ENCODE results near the gene LSMEM2. TPM values are rescaled to one million over a fixed set of nuclear protein-coding genes. Genes with fewer than 3 reads are reported as not detected.

Gene LSMEM2
- total and polyA plus RNA-seq, 2 experiments from 2014 or later = 0.59 to 0.86 TPM

DNA sequence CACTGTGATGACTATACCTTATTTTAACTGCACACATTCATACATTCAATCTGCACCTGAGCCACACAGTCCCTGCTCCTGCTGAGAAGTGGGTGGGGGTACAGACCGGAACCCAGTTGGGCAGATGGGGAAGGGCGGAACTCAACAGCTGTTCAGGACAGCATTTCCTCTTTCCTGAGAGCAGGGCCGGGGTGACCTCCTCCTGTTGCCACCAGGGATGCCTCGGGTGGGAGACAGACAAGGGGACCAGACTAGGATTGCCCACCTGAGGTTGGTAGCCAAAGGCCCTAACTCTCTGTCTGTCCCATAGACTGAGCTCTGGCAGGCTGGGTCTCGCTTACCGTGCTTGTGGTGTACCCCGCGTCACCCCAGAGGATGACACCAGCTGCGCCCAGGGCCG, 39.7 kb downstream of the LSMEM2 start:
- H3K4me3 ChIP-seq = no peak overlapping the region

More for the DNA sequence above, 39.7 kb downstream of the LSMEM2 start:
- Mint-ChIP-seq H3K27me3 (ENCODE audit: insufficient read depth, low read depth, poor library complexity) (peaks cover 10% of the 10 kb centered on the region), H3K4me1 (peaks cover 30% of the 10 kb centered on the region), H3K4me3 (peak overlapping the region; percentile 86; the same call in 2 of the 3 replicates), H3K9me3 (peaks cover 7% of the 10 kb centered on the region), H3K36me3 (ENCODE audit: low read depth) (peaks cover 59% of the 10 kb centered on the region), H3K27ac (no peak overlapping the region)
- DNase-seq (ENCODE audit: low spot score) = no peak
- peaks cover 20% of the 10 kb centered on the region; the same call in 1 of the 2 replicates for H3F3A ChIP-seq (replicated peaks; ENCODE audit: low read depth)
- H4K20me1 ChIP-seq (replicated peaks; ENCODE audit: insufficient read depth) = peaks cover 5% of the 10 kb centered on the region; the same call in 1 of the 2 replicates
- no peak overlapping the region for H2AFZ ChIP-seq
- H3K79me2 ChIP-seq (replicated peaks; ENCODE audit: insufficient read depth) = peaks cover 26% of the 10 kb centered on the region
- H3K9me2 ChIP-seq (ENCODE audit: insufficient read depth) = no peaks in the 10 kb centered on the region
- no peak for ATAC-seq
- no peak overlapping the region for H3K27ac ChIP-seq (ENCODE audit: low read depth)
- H3K36me3 ChIP-seq (ENCODE audit: insufficient read depth) = peaks cover 8% of the 10 kb centered on the region
- TF ChIP-seq JUNB (IDR thresholded peaks at IDR 0.05; ENCODE audit: unreplicated experiment) = no peak
- no peak for TF ChIP-seq ZNF331 (CRISPR knock-in tag; IDR thresholded peaks at IDR 0.05; ENCODE audit: low read depth)
- no peak for TF ChIP-seq CREB1 (CRISPR knock-in tag; IDR thresholded peaks at IDR 0.05; ENCODE audit: low read depth)
- TF ChIP-seq, protein P1, sequence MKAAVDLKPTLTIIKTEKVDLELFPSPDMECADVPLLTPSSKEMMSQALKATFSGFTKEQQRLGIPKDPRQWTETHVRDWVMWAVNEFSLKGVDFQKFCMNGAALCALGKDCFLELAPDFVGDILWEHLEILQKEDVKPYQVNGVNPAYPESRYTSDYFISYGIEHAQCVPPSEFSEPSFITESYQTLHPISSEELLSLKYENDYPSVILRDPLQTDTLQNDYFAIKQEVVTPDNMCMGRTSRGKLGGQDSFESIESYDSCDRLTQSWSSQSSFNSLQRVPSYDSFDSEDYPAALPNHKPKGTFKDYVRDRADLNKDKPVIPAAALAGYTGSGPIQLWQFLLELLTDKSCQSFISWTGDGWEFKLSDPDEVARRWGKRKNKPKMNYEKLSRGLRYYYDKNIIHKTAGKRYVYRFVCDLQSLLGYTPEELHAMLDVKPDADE (IDR thresholded peaks at IDR 0.05) = no peak
- no peak for TF ChIP-seq EZH2 (IDR thresholded peaks at IDR 0.05; ENCODE audit: low read depth, unreplicated experiment)
- no peak for TF ChIP-seq EZH2phosphoT487 (IDR thresholded peaks at IDR 0.05; ENCODE audit: unreplicated experiment)
- TF ChIP-seq, protein P2, sequence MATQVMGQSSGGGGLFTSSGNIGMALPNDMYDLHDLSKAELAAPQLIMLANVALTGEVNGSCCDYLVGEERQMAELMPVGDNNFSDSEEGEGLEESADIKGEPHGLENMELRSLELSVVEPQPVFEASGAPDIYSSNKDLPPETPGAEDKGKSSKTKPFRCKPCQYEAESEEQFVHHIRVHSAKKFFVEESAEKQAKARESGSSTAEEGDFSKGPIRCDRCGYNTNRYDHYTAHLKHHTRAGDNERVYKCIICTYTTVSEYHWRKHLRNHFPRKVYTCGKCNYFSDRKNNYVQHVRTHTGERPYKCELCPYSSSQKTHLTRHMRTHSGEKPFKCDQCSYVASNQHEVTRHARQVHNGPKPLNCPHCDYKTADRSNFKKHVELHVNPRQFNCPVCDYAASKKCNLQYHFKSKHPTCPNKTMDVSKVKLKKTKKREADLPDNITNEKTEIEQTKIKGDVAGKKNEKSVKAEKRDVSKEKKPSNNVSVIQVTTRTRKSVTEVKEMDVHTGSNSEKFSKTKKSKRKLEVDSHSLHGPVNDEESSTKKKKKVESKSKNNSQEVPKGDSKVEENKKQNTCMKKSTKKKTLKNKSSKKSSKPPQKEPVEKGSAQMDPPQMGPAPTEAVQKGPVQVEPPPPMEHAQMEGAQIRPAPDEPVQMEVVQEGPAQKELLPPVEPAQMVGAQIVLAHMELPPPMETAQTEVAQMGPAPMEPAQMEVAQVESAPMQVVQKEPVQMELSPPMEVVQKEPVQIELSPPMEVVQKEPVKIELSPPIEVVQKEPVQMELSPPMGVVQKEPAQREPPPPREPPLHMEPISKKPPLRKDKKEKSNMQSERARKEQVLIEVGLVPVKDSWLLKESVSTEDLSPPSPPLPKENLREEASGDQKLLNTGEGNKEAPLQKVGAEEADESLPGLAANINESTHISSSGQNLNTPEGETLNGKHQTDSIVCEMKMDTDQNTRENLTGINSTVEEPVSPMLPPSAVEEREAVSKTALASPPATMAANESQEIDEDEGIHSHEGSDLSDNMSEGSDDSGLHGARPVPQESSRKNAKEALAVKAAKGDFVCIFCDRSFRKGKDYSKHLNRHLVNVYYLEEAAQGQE (IDR thresholded peaks at IDR 0.05; ENCODE audit: unreplicated experiment) = no peak
- TF ChIP-seq, protein P3, sequence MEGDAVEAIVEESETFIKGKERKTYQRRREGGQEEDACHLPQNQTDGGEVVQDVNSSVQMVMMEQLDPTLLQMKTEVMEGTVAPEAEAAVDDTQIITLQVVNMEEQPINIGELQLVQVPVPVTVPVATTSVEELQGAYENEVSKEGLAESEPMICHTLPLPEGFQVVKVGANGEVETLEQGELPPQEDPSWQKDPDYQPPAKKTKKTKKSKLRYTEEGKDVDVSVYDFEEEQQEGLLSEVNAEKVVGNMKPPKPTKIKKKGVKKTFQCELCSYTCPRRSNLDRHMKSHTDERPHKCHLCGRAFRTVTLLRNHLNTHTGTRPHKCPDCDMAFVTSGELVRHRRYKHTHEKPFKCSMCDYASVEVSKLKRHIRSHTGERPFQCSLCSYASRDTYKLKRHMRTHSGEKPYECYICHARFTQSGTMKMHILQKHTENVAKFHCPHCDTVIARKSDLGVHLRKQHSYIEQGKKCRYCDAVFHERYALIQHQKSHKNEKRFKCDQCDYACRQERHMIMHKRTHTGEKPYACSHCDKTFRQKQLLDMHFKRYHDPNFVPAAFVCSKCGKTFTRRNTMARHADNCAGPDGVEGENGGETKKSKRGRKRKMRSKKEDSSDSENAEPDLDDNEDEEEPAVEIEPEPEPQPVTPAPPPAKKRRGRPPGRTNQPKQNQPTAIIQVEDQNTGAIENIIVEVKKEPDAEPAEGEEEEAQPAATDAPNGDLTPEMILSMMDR (conservative IDR thresholded peaks at IDR 0.05; ENCODE audit: low read depth in 2 of 2) = no peak
- TF ChIP-seq NANOG (IDR thresholded peaks at IDR 0.05; ENCODE audit: borderline replicate concordance) = no peak
- no peak for TF ChIP-seq POLR2AphosphoS5 (IDR thresholded peaks at IDR 0.05; ENCODE audit: low read depth)
- TF ChIP-seq, protein P4, sequence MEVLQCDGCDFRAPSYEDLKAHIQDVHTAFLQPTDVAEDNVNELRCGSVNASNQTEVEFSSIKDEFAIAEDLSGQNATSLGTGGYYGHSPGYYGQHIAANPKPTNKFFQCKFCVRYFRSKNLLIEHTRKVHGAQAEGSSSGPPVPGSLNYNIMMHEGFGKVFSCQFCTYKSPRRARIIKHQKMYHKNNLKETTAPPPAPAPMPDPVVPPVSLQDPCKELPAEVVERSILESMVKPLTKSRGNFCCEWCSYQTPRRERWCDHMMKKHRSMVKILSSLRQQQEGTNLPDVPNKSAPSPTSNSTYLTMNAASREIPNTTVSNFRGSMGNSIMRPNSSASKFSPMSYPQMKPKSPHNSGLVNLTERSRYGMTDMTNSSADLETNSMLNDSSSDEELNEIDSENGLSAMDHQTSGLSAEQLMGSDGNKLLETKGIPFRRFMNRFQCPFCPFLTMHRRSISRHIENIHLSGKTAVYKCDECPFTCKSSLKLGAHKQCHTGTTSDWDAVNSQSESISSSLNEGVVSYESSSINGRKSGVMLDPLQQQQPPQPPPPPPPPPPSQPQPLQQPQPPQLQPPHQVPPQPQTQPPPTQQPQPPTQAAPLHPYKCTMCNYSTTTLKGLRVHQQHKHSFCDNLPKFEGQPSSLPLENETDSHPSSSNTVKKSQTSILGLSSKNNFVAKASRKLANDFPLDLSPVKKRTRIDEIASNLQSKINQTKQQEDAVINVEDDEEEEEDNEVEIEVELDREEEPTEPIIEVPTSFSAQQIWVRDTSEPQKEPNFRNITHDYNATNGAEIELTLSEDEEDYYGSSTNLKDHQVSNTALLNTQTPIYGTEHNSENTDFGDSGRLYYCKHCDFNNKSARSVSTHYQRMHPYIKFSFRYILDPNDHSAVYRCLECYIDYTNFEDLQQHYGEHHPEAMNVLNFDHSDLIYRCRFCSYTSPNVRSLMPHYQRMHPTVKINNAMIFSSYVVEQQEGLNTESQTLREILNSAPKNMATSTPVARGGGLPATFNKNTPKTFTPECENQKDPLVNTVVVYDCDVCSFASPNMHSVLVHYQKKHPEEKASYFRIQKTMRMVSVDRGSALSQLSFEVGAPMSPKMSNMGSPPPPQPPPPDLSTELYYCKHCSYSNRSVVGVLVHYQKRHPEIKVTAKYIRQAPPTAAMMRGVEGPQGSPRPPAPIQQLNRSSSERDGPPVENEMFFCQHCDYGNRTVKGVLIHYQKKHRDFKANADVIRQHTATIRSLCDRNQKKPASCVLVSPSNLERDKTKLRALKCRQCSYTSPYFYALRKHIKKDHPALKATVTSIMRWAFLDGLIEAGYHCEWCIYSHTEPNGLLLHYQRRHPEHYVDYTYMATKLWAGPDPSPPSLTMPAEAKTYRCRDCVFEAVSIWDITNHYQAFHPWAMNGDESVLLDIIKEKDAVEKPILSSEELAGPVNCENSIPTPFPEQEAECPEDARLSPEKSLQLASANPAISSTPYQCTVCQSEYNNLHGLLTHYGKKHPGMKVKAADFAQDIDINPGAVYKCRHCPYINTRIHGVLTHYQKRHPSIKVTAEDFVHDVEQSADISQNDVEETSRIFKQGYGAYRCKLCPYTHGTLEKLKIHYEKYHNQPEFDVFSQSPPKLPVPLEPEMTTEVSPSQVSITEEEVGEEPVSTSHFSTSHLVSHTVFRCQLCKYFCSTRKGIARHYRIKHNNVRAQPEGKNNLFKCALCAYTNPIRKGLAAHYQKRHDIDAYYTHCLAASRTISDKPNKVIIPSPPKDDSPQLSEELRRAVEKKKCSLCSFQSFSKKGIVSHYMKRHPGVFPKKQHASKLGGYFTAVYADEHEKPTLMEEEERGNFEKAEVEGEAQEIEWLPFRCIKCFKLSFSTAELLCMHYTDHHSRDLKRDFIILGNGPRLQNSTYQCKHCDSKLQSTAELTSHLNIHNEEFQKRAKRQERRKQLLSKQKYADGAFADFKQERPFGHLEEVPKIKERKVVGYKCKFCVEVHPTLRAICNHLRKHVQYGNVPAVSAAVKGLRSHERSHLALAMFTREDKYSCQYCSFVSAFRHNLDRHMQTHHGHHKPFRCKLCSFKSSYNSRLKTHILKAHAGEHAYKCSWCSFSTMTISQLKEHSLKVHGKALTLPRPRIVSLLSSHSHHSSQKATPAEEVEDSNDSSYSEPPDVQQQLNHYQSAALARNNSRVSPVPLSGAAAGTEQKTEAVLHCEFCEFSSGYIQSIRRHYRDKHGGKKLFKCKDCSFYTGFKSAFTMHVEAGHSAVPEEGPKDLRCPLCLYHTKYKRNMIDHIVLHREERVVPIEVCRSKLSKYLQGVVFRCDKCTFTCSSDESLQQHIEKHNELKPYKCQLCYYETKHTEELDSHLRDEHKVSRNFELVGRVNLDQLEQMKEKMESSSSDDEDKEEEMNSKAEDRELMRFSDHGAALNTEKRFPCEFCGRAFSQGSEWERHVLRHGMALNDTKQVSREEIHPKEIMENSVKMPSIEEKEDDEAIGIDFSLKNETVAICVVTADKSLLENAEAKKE (CRISPR knock-in tag; IDR thresholded peaks at IDR 0.05) = no peak
- TF ChIP-seq ZNF114 (CRISPR knock-in tag; IDR thresholded peaks at IDR 0.05) = no peak
- no peak for TF ChIP-seq STAT1 (IDR thresholded peaks at IDR 0.05; ENCODE audit: unreplicated experiment)
- H3K4me1 ChIP-seq (ENCODE audit: insufficient read depth) = peaks cover 15% of the 10 kb centered on the region
- no peak overlapping the region for H3K4me2 ChIP-seq
- H3K27me3 ChIP-seq (ENCODE audit: insufficient read depth) = no peaks in the 10 kb centered on the region

Measured in GM23338 (cell line).